HG03571 (cell line): ENCODE results near the gene C19orf38.
A peak's percentile ranks its signal among the peaks of the same experiment; 100 is the strongest.
"Not testable (repeated sequence)": the region's sequence is repeated elsewhere in the genome, so short reads cannot be mapped to it uniquely, and the experiment has no call there.

ENCODE experiments used
- ATAC-seq: cut with Tn5 transposase; IDR thresholded peaks from one replicate; pipeline ENCODE4 v1.9.1; 2021; ENCODE audit not compliant: unreplicated experiment

The C19orf38 gene

GRCh38 chr19:10846500-10847202 is 1.6 kb upstream of the C19orf38 start:
- ATAC-seq: no peak

- ATAC-seq: no peak
Observed at GRCh38 chr19:10850631-10851030, 2.4 kb downstream of the C19orf38 start.

- ATAC-seq: no peak
Observed at GRCh38 chr19:10852098-10852800, 4.0 kb downstream of the C19orf38 start.

GRCh38 chr19:10852941-10853340 is 4.7 kb downstream of the C19orf38 start:
- ATAC-seq: no peak

GRCh38 chr19:10854350-10855089 is 6.3 kb downstream of the C19orf38 start:
- no peak for ATAC-seq

- ATAC-seq: no peak
Observed at GRCh38 chr19:10855879-10856522, 7.8 kb downstream of the C19orf38 start.

- ATAC-seq: not testable (repeated sequence)
Observed at GRCh38 chr19:10856899-10857298, 8.7 kb downstream of the C19orf38 start.

GRCh38 chr19:10858204-10858828 is 10.1 kb downstream of the C19orf38 start:
- no peak for ATAC-seq

GRCh38 chr19:10861103-10861651 is 13.0 kb downstream of the C19orf38 start:
- no peak for ATAC-seq

- ATAC-seq: no peak
Observed at GRCh38 chr19:10862561-10863106, 14.4 kb downstream of the C19orf38 start.

- ATAC-seq: no peak
Observed at GRCh38 chr19:10863107-10863717, 15.0 kb downstream of the C19orf38 start.

GRCh38 chr19:10864538-10864899 is 16.3 kb downstream of the C19orf38 start:
- ATAC-seq: peak; percentile 42

- ATAC-seq: no peak
Observed at GRCh38 chr19:10866495-10866894, 18.3 kb downstream of the C19orf38 start.

- no peak for ATAC-seq
Observed at GRCh38 chr19:10868872-10869547, 20.8 kb downstream of the C19orf38 start.

- not testable (repeated sequence) for ATAC-seq
Observed at GRCh38 chr19:10869872-10870311, 21.7 kb downstream of the C19orf38 start.

- ATAC-seq: no peak
Observed at GRCh38 chr19:10870501-10870954, 22.3 kb downstream of the C19orf38 start.

- ATAC-seq: peak; percentile 63
Observed at GRCh38 chr19:10870955-10871603, 22.9 kb downstream of the C19orf38 start, which contains the start of gene CARM1. CARM1 (plus strand) TSS chr19:10871553; CDS start chr19:10871703, 150 bp downstream.

GRCh38 chr19:10871711-10872545 is 23.7 kb downstream of the C19orf38 start:
- ATAC-seq: no peak
